ENCODE results near the gene COL4A2.

GRCh38 chr13:110474713-110475112, 167.6 kb downstream of the COL4A2 start:
- TF ChIP-seq CTCF (IDR thresholded peaks at IDR 0.05): no peak
- TF ChIP-seq EZH2 (IDR thresholded peaks at IDR 0.05; ENCODE audit: borderline replicate concordance, insufficient read depth, low read depth, low read length, poor library complexity, severe bottlenecking): no peak

All from B cell (primary cell).